Hepatocyte (in vitro differentiated cells): ENCODE measurements around the gene KLK8.

ENCODE experiments used
- CTCF ChIP-seq: fragments of 200-600 bp; sonication (generic); IDR thresholded peaks from 2 replicates; pipeline ENCODE4 v1.5.1; 2016; ENCODE audit warnings: antibody characterized with exemption, mild to moderate bottlenecking; ENCODE audit not compliant: poor library complexity
- EZH2 ChIP-seq: fragments of 200-600 bp; sonication (generic); IDR thresholded peaks from 2 replicates; pipeline ENCODE4 v1.6.1; 2016; ENCODE audit warnings: antibody characterized with exemption, mild to moderate bottlenecking, borderline replicate concordance

- TF ChIP-seq EZH2 (no peak), CTCF (no peak)
Observed at GRCh38 chr19:51022526-51022925, 21.1 kb upstream of the KLK8 start.
